ENCODE measurements around the gene MAST3.

MAST3 gene

DNA sequence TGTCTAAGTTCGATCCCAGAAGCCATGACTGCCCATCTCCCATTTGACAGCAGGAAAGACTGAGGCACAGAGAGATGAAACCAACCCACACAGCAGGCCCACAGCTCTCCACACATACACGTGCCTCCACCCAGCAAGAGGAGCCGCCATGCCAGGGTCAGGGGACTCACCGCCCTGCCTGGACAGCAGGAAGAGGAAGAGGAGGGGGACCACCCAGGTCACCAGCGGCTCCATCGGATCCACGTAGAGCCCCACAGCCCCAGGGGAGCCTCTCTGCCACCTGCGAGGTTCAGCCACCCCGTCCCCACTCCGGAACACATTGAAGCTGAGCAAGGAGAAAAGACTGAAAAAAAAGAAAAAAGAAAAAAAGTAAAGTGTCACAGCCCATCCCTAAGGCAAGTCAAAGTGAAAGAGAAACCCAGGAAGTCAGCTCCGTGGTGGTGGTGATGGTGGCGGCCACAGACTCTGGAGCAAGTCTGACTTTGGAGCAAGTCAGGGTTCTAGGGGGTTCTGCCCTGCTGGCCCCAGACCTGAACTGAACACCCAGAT lies 10.9 kb upstream of the MAST3 start, which contains the start of gene IL12RB1:
Gene IL12RB1 (minus strand): TSS at position 345 of the 549 bp plus-strand sequence. CDS start 111 bp downstream, at position 234.
- TF ChIP-seq FOXM1 (IDR thresholded peaks at IDR 0.05; ENCODE audit: borderline replicate concordance, low read depth) (no peak), NFIC (IDR thresholded peaks at IDR 0.05) (no peak), TCF12 (IDR thresholded peaks at IDR 0.05; ENCODE audit: low read depth) (no peak), MAX (IDR thresholded peaks at IDR 0.05) (no peak), RAD21 (IDR thresholded peaks at IDR 0.05; ENCODE audit: low read depth) (no peak), YY1 (IDR thresholded peaks at IDR 0.05; ENCODE audit: low read depth) (no peak), CEBPB (IDR thresholded peaks at IDR 0.05) (no peak), EGR1 (IDR thresholded peaks at IDR 0.05) (no peak), CREB1 (IDR thresholded peaks at IDR 0.05; ENCODE audit: low read depth) (no peak), ZBTB7A (IDR thresholded peaks at IDR 0.05; ENCODE audit: low read depth) (no peak), EP300 (IDR thresholded peaks at IDR 0.05; ENCODE audit: borderline replicate concordance) (no peak), TAF1 (IDR thresholded peaks at IDR 0.05; ENCODE audit: low read depth) (no peak), USF1 (IDR thresholded peaks at IDR 0.05) (no peak), REST (IDR thresholded peaks at IDR 0.05; ENCODE audit: low read depth) (no peak)

GRCh38 chr19:18089726-18090125 lies 7.9 kb upstream of the MAST3 start:
- TF ChIP-seq CREB1 (IDR thresholded peaks at IDR 0.05; ENCODE audit: low read depth) (no peak), TEAD4 (IDR thresholded peaks at IDR 0.05) (no peak), FOXM1 (IDR thresholded peaks at IDR 0.05; ENCODE audit: borderline replicate concordance, low read depth) (no peak), USF1 (IDR thresholded peaks at IDR 0.05) (no peak), CEBPB (IDR thresholded peaks at IDR 0.05) (no peak), TCF12 (IDR thresholded peaks at IDR 0.05; ENCODE audit: low read depth) (no peak), ZBTB7A (IDR thresholded peaks at IDR 0.05; ENCODE audit: low read depth) (no peak), EGR1 (IDR thresholded peaks at IDR 0.05) (no peak), YY1 (IDR thresholded peaks at IDR 0.05; ENCODE audit: low read depth) (no peak), MAX (IDR thresholded peaks at IDR 0.05) (no peak), NFIC (IDR thresholded peaks at IDR 0.05) (no peak), EP300 (IDR thresholded peaks at IDR 0.05; ENCODE audit: borderline replicate concordance) (no peak), RAD21 (IDR thresholded peaks at IDR 0.05; ENCODE audit: low read depth) (no peak), REST (IDR thresholded peaks at IDR 0.05; ENCODE audit: low read depth) (no peak), TAF1 (IDR thresholded peaks at IDR 0.05; ENCODE audit: low read depth) (no peak)

DNA sequence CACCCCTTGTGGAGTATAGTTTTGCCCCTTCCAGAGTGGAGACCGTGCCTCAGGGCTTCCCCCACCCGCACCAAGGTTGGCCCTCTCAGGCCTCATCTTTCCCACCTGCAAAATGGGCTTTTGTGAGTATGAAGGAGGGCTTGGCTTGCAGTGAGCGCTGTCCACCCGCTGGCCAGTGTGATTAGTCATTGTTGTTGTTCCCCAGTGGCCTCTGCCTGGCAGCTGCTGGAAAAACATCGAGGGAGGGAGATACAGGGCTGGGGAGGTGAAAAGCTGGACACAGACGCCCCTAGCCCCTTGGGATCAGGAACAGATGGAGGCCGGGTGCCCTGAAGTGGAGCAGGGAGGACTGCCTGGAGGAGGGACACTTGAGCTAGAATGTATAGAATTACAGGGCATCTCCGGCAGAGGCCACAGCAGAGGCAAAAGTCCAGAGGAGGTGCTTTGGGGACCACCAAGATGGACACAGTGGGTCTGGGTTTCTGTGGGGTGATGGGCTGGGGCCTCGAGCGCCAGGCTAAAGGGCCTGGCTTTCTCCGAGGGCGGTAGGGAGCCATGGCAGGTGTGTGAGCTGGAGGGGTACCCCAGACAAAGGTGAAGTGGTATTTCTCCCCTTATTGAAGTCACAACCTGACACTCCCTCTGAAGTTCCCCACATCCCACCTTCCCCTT lies 6.9 kb upstream of the MAST3 start:
- no peak for TF ChIP-seq CEBPB (IDR thresholded peaks at IDR 0.05)
- TF ChIP-seq CREB1 (IDR thresholded peaks at IDR 0.05; ENCODE audit: low read depth), result no peak
- no peak for TF ChIP-seq ZBTB7A (IDR thresholded peaks at IDR 0.05; ENCODE audit: low read depth)
- TF ChIP-seq USF1 (IDR thresholded peaks at IDR 0.05), result no peak
- no peak for TF ChIP-seq NFIC (IDR thresholded peaks at IDR 0.05)
- TF ChIP-seq YY1 (IDR thresholded peaks at IDR 0.05; ENCODE audit: low read depth), result no peak
- TF ChIP-seq EP300 (IDR thresholded peaks at IDR 0.05; ENCODE audit: borderline replicate concordance), result no peak
- TF ChIP-seq TCF12 (IDR thresholded peaks at IDR 0.05; ENCODE audit: low read depth), result no peak
- no peak for TF ChIP-seq RAD21 (IDR thresholded peaks at IDR 0.05; ENCODE audit: low read depth)
- no peak for TF ChIP-seq MAX (IDR thresholded peaks at IDR 0.05)
- no peak for TF ChIP-seq FOXM1 (IDR thresholded peaks at IDR 0.05; ENCODE audit: borderline replicate concordance, low read depth)
- no peak for TF ChIP-seq TAF1 (IDR thresholded peaks at IDR 0.05; ENCODE audit: low read depth)
- TF ChIP-seq EGR1 (IDR thresholded peaks at IDR 0.05), result no peak
- no peak for TF ChIP-seq TEAD4 (IDR thresholded peaks at IDR 0.05)
- no peak for TF ChIP-seq REST (IDR thresholded peaks at IDR 0.05; ENCODE audit: low read depth)
